Activated T-helper 1 cell treated with anti-CD3 and anti-CD28 coated beads, Interleukin-2, amount 50 U/mL, for 16 hours (primary cell): ENCODE measurements around the gene MRAP.

Source experiments
- DNase-seq, 2 donors: peaks; one replicate each; pipeline ENCODE4 v3.0.0-alpha.2; 2020; ENCODE audit warnings: low read depth in 1 of 2, low spot score in 1 of 2

MRAP gene

GRCh38 chr21:32321480-32321879 is 22.8 kb downstream of the MRAP start:
- no peak for DNase-seq

- DNase-seq = no peak
These were observed 23.4 kb downstream of the MRAP start for GRCh38 chr21:32322103-32322502.

GRCh38 chr21:32322676-32323075 is 24.0 kb downstream of the MRAP start:
- no peak for DNase-seq

- DNase-seq = no peak
These were observed 27.1 kb downstream of the MRAP start for GRCh38 chr21:32325706-32326105.

GRCh38 chr21:32328595-32328994 is 29.9 kb downstream of the MRAP start:
- DNase-seq = no peak

GRCh38 chr21:32329331-32329730 is 30.7 kb downstream of the MRAP start:
- DNase-seq = no peak

GRCh38 chr21:32329776-32330175 is 31.1 kb downstream of the MRAP start:
- DNase-seq = no peak

- no peak for DNase-seq
These were observed 32.2 kb downstream of the MRAP start for GRCh38 chr21:32330784-32331311.

GRCh38 chr21:32331444-32332305 is 33.0 kb downstream of the MRAP start:
- DNase-seq = no peak

- no peak for DNase-seq
These were observed 33.9 kb downstream of the MRAP start for GRCh38 chr21:32332463-32332951.

GRCh38 chr21:32333953-32334673 is 35.5 kb downstream of the MRAP start:
- no peak for DNase-seq

- DNase-seq = no peak
These were observed 36.4 kb downstream of the MRAP start for GRCh38 chr21:32334980-32335531.

- DNase-seq = no peak
These were observed 37.2 kb downstream of the MRAP start for GRCh38 chr21:32335601-32336575.

GRCh38 chr21:32336711-32337110 is 38.1 kb downstream of the MRAP start:
- no peak for DNase-seq

GRCh38 chr21:32337206-32337605 is 38.6 kb downstream of the MRAP start:
- no peak for DNase-seq

GRCh38 chr21:32338209-32338921 is 39.7 kb downstream of the MRAP start:
- DNase-seq = no peak

- no peak for DNase-seq
These were observed 42.5 kb downstream of the MRAP start for GRCh38 chr21:32340863-32341848.

- DNase-seq = no peak
These were observed 48.3 kb downstream of the MRAP start for GRCh38 chr21:32346951-32347350.

- no peak for DNase-seq
These were observed 48.7 kb downstream of the MRAP start for GRCh38 chr21:32347351-32347750.
